ENCODE data around the gene PLVAP. TPM values are rescaled to one million over a fixed set of nuclear protein-coding genes. Genes with fewer than 3 reads are reported as not detected.

Gene PLVAP
- total RNA-seq, 1 donor from 2014 or later: 0.99 TPM

DNA sequence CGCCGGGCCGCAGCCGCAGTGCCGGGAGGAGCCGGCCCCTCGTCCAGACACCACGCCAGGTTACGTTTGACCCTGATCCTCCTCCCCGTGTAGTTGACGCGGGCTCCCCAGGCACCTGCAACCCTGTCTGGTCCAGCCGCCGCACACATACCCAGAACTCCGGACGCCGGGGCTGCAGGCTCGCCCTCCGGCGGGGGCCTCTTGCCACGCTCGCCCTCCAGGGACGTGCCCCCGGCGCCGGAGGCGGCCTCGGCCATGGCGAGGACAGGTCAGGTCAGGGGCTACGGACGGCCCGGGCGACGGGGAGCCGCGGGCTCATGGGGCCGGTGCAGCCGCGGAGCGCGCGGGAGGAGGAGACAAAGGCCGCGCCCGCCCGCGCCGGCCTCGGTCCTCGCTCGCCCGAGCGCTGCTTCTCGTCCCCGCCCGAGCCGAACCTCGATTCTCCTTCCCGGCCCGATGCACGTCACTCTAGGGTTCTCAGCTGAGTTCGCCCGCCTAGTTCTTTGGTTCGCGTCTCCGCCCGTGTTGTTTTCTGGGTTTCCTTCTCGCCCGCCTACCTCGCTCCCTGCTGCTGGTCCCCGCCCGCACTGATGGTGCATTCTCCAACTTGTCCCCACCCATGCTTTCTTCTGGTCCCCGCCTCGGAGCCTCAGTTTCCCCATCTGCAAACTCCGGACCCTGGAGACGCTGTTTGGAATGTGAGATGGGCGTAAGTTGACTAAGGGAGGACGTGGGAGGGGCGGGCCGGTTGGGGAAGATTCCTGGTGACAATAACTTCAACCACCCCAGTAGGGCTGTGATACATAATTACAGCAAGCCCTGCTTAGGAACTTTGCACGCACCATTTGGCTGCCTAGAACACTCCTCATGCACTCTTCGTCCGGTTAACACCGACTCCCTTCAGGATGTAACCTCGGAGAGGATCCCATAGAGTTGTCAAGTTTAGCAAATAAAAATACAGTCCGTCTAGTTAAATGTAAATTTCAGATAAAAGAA is 42.4 kb downstream of the PLVAP start, which contains the start of gene ANO8:
TSS of gene ANO8 (minus strand) at position 442 of the 996 bp plus-strand sequence. CDS start at position 257, 185 bp downstream.
- peak; percentile 99 for DNase-seq (ENCODE audit: low read depth in 2 of 2)

DNA sequence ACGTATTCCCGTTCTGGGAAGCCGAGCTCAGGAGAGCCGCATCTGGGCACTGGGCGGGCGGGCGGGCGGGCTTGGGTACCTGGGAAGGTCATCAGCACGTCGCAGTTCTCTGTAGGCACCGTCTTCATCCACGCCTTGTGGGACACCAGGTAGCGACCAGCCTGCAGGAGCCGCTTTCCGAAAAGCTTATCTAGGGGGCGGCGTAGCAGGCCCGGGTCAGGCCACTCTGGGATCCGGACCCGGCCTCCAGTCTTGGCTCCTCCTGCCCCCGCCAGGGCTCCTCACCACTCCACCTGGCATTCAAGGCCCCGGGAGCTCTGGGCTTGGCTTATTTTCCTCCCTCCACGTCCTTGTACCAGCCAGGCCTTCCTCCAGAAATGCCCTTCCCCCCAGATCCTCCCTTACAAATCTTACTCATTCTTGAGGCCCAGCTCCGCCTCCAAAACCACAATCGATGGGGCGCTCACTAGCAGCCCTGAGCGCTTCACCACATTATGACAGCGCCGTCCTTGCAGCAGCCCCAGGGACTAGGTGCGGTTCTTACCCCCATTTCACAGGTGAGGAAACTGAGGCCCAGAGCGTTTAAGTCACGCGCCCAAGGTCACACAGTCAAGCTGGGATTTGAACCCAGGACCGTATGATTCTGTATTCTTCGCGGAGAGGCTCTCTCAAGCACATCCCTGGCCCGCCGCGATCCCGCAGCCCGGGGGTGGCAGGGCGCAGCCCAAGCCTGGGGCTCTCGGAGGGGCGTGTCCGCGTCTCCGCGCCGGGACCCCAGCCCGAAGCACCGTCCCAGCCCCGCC is 43.3 kb downstream of the PLVAP start:
- peak in 1 of 2 donors; percentile 44 for DNase-seq (ENCODE audit: low read depth in 2 of 2)

GRCh38 chr19:17332677-17333581 is 44.2 kb downstream of the PLVAP start:
- peak; percentile 50 to 60 for DNase-seq (ENCODE audit: low read depth in 2 of 2)

- no peak for DNase-seq (ENCODE audit: low read depth in 2 of 2)
Measured at GRCh38 chr19:17332360-17332676, 44.8 kb downstream of the PLVAP start.

GRCh38 chr19:17331045-17331558 is 46.0 kb downstream of the PLVAP start:
- no peak for DNase-seq (ENCODE audit: low read depth in 2 of 2)

DNA sequence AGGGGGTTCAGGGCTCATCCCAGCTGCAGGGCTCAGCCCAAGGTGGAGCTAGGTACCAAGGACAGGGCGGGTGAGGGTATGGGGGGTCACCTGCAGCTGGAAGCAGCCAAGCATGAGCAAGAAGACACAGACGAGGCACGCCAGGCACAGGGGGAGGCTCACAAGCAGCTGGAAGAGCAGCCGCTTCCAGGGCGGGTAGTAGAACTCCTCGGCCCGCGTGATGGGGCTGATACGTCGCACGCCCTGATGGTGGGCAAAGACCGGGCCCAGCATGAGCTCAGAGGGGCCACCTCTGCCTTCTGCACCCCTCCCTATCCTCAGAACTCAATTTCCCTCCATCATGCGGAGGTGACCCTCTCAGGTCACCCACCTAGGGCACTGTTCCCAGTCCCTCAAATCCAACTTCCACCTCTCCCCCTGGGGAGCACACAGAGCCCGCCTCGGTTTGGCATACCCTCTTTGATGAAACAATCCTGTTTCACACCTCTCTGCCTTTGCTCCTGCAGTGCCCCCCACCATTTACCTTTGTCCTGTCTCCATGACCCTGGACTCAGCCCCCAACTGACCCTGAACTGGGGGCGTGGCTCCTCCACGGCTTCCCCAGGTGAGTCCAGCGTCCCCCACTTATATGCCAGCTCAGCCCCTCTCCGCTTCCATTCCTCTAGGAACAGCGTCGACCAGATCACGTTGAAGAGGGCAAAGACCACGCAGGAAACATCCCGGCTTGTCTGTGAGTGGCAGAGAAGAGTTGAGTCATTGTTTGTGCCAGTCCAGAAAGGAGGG is 46.7 kb downstream of the PLVAP start:
- no peak for DNase-seq (ENCODE audit: low read depth in 2 of 2)

DNA sequence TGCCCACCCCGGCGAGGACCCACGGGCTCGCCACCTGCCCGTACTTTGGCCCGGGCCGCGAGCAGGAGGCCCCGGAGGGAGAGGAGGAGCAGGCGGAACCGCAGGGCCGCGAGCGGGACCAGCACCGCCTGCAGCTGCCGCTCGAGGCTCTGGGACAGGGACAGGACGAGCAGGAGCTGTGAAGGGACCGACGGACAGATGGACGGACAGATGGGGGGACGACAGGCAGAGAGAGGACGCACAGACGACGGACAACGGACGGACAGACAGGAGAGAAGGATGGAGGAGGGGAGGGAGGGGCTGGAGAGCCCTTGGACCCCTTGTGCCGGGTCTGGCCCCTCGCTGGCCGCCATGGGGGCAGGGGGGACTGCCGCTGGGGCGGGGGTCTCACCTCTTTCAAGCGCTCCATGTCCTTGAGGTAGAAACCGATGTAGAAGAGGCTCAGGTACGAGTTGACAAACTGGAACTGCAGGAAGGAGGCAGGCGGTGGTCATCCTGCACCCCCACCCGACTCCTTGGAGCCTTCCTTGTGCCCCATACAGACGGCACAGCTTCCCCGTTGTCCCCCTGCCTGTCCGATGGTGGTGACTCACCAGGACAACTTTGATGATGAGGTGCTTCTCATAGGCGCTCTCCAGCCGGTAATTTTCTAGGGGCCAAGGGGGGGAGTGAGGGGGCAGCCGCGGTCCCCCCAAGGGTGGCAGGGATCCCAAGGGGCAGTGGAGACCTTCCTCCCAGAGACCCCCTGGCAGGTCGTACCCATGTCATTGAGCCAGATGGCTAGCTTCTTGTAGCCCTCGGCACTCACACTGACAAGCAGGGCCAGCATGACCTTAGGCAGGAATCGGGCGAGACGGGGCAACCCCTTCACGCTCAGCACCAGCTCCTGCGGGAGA is 47.5 kb downstream of the PLVAP start:
- DNase-seq (ENCODE audit: low read depth in 2 of 2): no peak

GRCh38 chr19:17328517-17329365 is 48.4 kb downstream of the PLVAP start:
- DNase-seq (ENCODE audit: low read depth in 2 of 2): no peak

DNA sequence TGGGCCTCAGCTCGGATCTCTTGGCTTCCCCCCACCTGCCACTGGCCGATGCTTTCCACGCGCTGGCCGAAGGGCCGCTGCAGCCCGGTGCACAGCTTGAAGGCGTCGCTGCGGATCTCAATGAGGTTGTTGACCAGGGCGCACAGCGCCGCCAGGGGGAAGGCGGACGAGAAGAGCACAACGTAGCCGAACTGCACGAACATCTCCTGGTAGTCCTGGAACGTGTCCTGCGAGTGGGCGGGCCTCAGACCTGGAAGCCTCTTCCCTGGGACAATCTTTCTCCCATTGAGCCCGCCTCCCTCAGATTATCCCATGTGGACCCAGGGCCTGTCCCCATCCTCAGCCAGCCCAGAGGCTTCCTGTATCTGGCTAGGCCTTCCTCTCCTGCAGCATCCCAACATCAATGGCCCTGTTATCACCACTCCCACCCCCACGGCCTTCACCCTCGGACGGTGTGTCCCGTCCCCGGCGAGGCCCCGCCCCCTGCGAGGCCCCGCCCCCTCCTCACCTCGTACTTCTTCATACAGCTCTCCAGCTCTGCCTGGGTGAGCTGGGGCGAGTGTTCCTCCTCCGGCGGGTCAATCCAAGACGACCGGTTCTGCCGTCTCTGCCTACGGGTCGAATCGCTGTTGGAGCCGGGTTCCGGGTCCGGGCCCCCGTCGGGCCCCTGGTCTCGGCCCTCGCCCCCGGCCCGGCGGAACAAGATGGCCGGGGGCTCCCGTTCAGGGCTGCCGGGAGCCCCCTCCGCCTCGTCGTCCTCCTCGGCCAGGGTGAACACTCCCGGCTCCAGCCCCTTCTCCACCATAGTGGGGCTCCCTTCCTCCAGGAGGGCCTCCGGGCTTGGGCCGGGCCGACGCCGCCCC is 49.3 kb downstream of the PLVAP start:
- DNase-seq (ENCODE audit: low read depth in 2 of 2): no peak

- DNase-seq (ENCODE audit: low read depth in 2 of 2): no peak
Measured at GRCh38 chr19:17327068-17327653, 50.0 kb downstream of the PLVAP start.

DNA sequence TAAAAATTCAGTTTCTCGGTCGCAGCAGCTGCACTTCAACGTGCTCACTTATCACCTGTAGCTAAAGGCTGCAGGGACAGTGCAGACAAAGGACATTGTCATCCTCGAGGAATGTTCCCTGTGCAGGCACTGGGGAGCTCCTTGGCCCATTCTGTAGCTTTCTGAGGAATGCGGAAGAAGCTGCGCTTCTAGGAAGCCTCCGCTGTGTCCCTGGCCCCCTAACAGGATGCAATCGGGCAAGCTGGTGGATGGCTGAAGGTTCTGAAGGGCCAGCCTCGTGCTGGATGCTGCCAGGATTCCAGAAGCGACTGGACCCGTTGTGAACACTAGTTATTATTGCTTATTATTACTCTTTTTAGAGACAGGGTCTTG is 50.6 kb downstream of the PLVAP start:
- no peak for DNase-seq (ENCODE audit: low read depth in 2 of 2)

- DNase-seq (ENCODE audit: low read depth in 2 of 2): no peak
Measured at GRCh38 chr19:17325881-17326594, 51.1 kb downstream of the PLVAP start.

DNA sequence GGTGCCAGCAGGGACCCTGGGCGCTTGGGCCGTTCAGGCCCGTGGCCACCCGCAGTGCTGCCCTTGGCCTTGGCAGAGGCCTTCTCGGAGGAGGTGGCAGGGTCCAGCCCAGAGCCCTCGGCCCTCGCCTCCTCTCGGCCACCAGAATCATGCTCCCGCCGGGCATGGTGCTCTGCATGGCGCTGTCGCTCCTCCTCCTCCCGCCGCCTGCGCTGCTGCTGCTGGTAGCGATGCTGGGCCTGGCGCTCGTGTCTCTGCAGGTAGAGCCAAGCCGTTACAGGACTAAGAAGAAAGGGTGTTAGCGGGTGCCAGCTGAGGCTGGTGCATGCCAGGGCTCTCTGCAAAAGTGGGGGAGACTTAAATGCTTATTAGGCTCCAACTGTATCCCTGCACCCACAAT is 52.0 kb downstream of the PLVAP start:
- no peak for DNase-seq (ENCODE audit: low read depth in 2 of 2)

GRCh38 chr19:17324357-17325114 is 52.6 kb downstream of the PLVAP start:
- no peak for DNase-seq (ENCODE audit: low read depth in 2 of 2)

DNA sequence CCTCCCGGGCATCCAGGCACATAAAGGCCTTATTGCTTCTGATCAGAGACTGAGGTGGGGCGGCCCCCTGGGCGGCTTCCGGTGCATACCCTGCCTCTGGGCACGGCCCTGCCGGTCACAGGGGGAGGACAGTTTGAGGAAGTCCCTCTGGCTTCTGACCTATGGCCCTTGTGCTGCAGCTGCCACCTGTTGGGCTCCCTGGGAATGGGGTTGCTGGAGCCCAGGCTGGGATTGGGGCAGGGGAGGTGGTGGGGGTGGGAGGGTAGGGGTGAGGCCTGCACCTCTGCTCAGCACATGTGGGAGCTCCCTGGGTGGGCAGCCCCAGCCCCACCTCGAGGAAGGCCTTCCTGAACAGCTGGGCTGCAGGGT is 53.2 kb downstream of the PLVAP start:
- DNase-seq (ENCODE audit: low read depth in 2 of 2): no peak

All from lung microvascular endothelial cell (primary cell).